IMR-90 (cell line): ENCODE measurements around the gene CNNM2. TPM values are rescaled to one million over a fixed set of nuclear protein-coding genes. Genes with fewer than 3 reads are reported as not detected.

ENCODE experiments used
- ATAC-seq: fragments of 200-7000 bp; cut with Tn5 transposase; 2 replicates; pipeline ENCODE4 v1.9.1; 2020; ENCODE audit warnings: low read depth, mild to moderate bottlenecking, moderate library complexity
- BruUV-seq: library from RNA; stranded (reverse); fragments of 400-500 nt; replicated peaks from 2 replicates; lab custom pipeline; 2021; lab: Mats Ljungman, UMichigan
- CTCF ChIA-PET: fragments of 300-600 bp; formaldehyde crosslinking; extraction: SDS; loops from one replicate; lab custom pipeline; 2021; ENCODE audit warnings: antibody characterized with exemption; lab: Yijun Ruan, JAX
- POLR2A ChIA-PET: fragments of 300-600 bp; sonication (Branson Sonifier 250); formaldehyde crosslinking; loops from one replicate; lab custom pipeline; 2022; ENCODE audit warnings: antibody characterized with exemption; ENCODE audit not compliant: unreplicated experiment; lab: Charles Lee
- DNase-seq: peaks from one replicate; pipeline ENCODE4 v3.0.0; 2013
- H2AFZ ChIP-seq: replicated peaks from 2 replicates; pipeline ENCODE3; 2013; ENCODE audit warnings: low read length, mild to moderate bottlenecking; ENCODE audit not compliant: poor library complexity
- H2AK5ac ChIP-seq: 2 replicates; pipeline ENCODE4 v1.6.1; 2013; ENCODE audit warnings: low read depth, low read length, inconsistent platforms
- H2AK9ac ChIP-seq: replicated peaks from 2 replicates; pipeline ENCODE3; 2013; ENCODE audit warnings: mild to moderate bottlenecking, low read depth, low read length, moderate library complexity; ENCODE audit not compliant: poor library complexity
- H2BK120ac ChIP-seq: 2 replicates; pipeline ENCODE4 v1.6.1; 2013; ENCODE audit warnings: low read depth, low read length, inconsistent platforms
- H2BK15ac ChIP-seq: 3 replicates; pipeline ENCODE4 v1.6.1; 2013; ENCODE audit warnings: low read depth, low read length, inconsistent platforms
- H2BK20ac ChIP-seq: 2 replicates; pipeline ENCODE4 v1.6.1; 2013; ENCODE audit warnings: low read depth, mild to moderate bottlenecking, inconsistent platforms, low read length, moderate library complexity
- H2BK5ac ChIP-seq: 2 replicates; pipeline ENCODE4 v1.6.1; 2013; ENCODE audit warnings: mild to moderate bottlenecking, low read depth, low read length, inconsistent platforms; ENCODE audit not compliant: poor library complexity, severe bottlenecking
- H3K14ac ChIP-seq: replicated peaks from 2 replicates; pipeline ENCODE4 v1.6.1; 2013; ENCODE audit warnings: low read depth, low read length, inconsistent platforms
- H3K18ac ChIP-seq: 2 replicates; pipeline ENCODE4 v1.6.1; 2013; ENCODE audit warnings: low read depth, low read length, control low read depth
- H3K23ac ChIP-seq: 2 replicates; pipeline ENCODE4 v1.6.1; 2013; ENCODE audit warnings: low read depth, low read length, inconsistent platforms
- H3K27ac ChIP-seq: 2 replicates; pipeline ENCODE4 v1.5.1; 2013; ENCODE audit warnings: mild to moderate bottlenecking, control low read depth, low read length; ENCODE audit not compliant: insufficient read depth
- H3K27me3 ChIP-seq: 2 replicates; pipeline ENCODE4 v1.6.1; 2013; ENCODE audit warnings: low read length; ENCODE audit not compliant: control insufficient read depth, insufficient read depth
- H3K36me3 ChIP-seq: 2 replicates; pipeline ENCODE4 v1.6.1; 2013; ENCODE audit warnings: low read length, mixed read lengths; ENCODE audit not compliant: control insufficient read depth, insufficient read depth
- H3K4ac ChIP-seq: 2 replicates; pipeline ENCODE4 v1.6.1; 2013; ENCODE audit warnings: low read depth, low read length, inconsistent platforms
- H3K4me1 ChIP-seq: 2 replicates; pipeline ENCODE4 v1.6.1; 2013; ENCODE audit warnings: low read length, mixed read lengths; ENCODE audit not compliant: control insufficient read depth, insufficient read depth
- H3K4me2 ChIP-seq: 2 replicates; pipeline ENCODE4 v1.6.1; 2013; ENCODE audit warnings: low read depth, mild to moderate bottlenecking, control low read depth, low read length, moderate library complexity
- H3K4me3 ChIP-seq: 2 replicates; pipeline ENCODE4 v1.5.1; 2013; ENCODE audit warnings: low read depth, mild to moderate bottlenecking, control low read depth, low read length, moderate library complexity; ENCODE audit not compliant: insufficient read depth
- H3K56ac ChIP-seq: 2 replicates; pipeline ENCODE4 v1.6.1; 2013; ENCODE audit warnings: low read length, inconsistent platforms; ENCODE audit not compliant: insufficient read depth; ENCODE audit errors: extremely low read depth
- H3K79me1 ChIP-seq, 2 experiments: 2 replicates each; pipeline ENCODE4 v1.6.1; 2013; ENCODE audit warnings: low read length in 2 of 2, inconsistent platforms in 1 of 2, low read depth in 1 of 2
- H3K9ac ChIP-seq: 2 replicates; pipeline ENCODE4 v1.6.1; 2013; ENCODE audit warnings: low read depth, low read length, control low read depth
- H3K9me1 ChIP-seq: 2 replicates; pipeline ENCODE4 v1.6.1; 2013; ENCODE audit warnings: low read length, inconsistent platforms; ENCODE audit not compliant: insufficient read depth
- H3K9me3 ChIP-seq: 2 replicates; pipeline ENCODE4 v1.6.1; 2013; ENCODE audit warnings: low read length; ENCODE audit not compliant: control insufficient read depth, insufficient read depth
- H4K20me1 ChIP-seq: 2 replicates; pipeline ENCODE4 v1.6.1; 2013; ENCODE audit warnings: low read length, inconsistent platforms; ENCODE audit not compliant: insufficient read depth
- H4K5ac ChIP-seq: 2 replicates; pipeline ENCODE4 v1.6.1; 2013; ENCODE audit warnings: mild to moderate bottlenecking, low read depth, low read length, control low read depth
- H4K8ac ChIP-seq, 2 experiments: 2 replicates each; pipeline ENCODE4 v1.6.1; 2013; ENCODE audit warnings: low read depth in 2 of 2, low read length in 2 of 2, control low read depth in 1 of 2, inconsistent platforms in 1 of 2
- H4K91ac ChIP-seq: 2 replicates; pipeline ENCODE4 v1.6.1; 2013; ENCODE audit warnings: low read depth, low read length, inconsistent platforms; ENCODE audit not compliant: insufficient read depth
- FOS ChIP-seq: fragments of 150-350 bp; IDR thresholded peaks from 2 replicates; pipeline ENCODE4 v1.6.1; 2016; ENCODE audit warnings: low read depth, low read length
- WGBS, 2 experiments: methylation state at CpG; one replicate each; pipeline versions ENCODE4 v1.1.5 to v1.1.7; 2013; ENCODE audit warnings: missing lambda C conversion rate in 2 of 2; ENCODE audit not compliant: insufficient read length in 1 of 2; ENCODE audit errors: extremely low coverage in 2 of 2; 5-methylcytosine and 5-hydroxymethylcytosine counted together
- dilution Hi-C: fragments of 300-500 bp; cut with HindIII; formaldehyde crosslinking; loops from one replicate; pipeline ENCODE4 v1.14.3; 2018; ENCODE audit warnings: low sequenced_read_pairs; ENCODE audit not compliant: unreplicated experiment
- in situ Hi-C: fragments of 300-500 bp; cut with MboI; formaldehyde crosslinking; loops from 3 replicates; pipeline ENCODE4 v1.14.3; 2019; ENCODE audit warnings: low sequenced_read_pairs, inconsistent platforms, mixed read lengths
- intact Hi-C: fragments of 100-400 bp; cut with micrococcal nuclease; formaldehyde crosslinking; loops from 2 replicates; pipeline ENCODE4 v1.10.0; 2022
- polyA plus RNA-seq, 3 experiments: library from polyadenylated mRNA; depleted of rRNA; stranded (reverse); fragments of >200 nt; gene quantifications; 2 replicates each; pipeline ENCODE4 v1.2.3, GENCODE V29; 2012; ENCODE audit warnings: low replicate concordance in 1 of 3
- total RNA-seq: library from RNA; depleted of rRNA; stranded (reverse); fragments of >200 nt; gene quantifications from 2 replicates; pipeline ENCODE4 v1.2.3, GENCODE V29; 2012

CNNM2 gene
- total and polyA plus RNA-seq, 2 of the 4 experiments (the other 2 are of a cell fraction), result 4.7 to 5.6 TPM

- Histone ChIP-seq H2AK9ac (no peak overlapping the region), H3K27ac (no peak overlapping the region), H2AK5ac (no peak overlapping the region), H3K4me2 (no peak overlapping the region), H2AFZ (no peak overlapping the region), H3K4ac (no peak overlapping the region), H3K79me1 (peaks cover 0 to 25% of the 10 kb centered on the region in 2 experiments; a peak in 3 of 4 replicates), H3K27me3 (no peaks in the 10 kb centered on the region), H2BK20ac (no peak overlapping the region), H3K56ac (no peak overlapping the region), H2BK15ac (no peak overlapping the region), H3K9ac (no peak overlapping the region), H2BK5ac (no peak overlapping the region), H4K8ac (no peak overlapping the region), H4K20me1 (0 out of 2 replicates have a peak, but pooled peaks cover 2% of the 10 kb centered on the region), H3K4me3 (no peak overlapping the region), H3K9me1 (peaks cover 14% of the 10 kb centered on the region), H3K36me3 (peaks cover 60% of the 10 kb centered on the region), H3K14ac (no peak overlapping the region), H3K4me1 (no peaks in the 10 kb centered on the region), H4K5ac (no peak overlapping the region), H3K18ac (no peak overlapping the region), H2BK120ac (no peak overlapping the region), H3K23ac (no peak overlapping the region), H4K91ac (no peak overlapping the region), H3K9me3 (no peaks in the 10 kb centered on the region)
- ChIA-PET CTCF (interaction anchor here (0.7 kb wide), 1 partner anchor 166 kb away, joined by 3 read pairs; no protein-coding TSS in a partner anchor), POLR2A (no interaction called here)
- WGBS, 2 experiments, result 100% methylated on average over 1 of the region's 7 CpGs; no CpG with 5 or more reads in 1 of the 2 experiments
- in situ Hi-C loops (no loop called here), intact Hi-C loops (no loop called here), dilution Hi-C loops (no loop called here)
- no peak for TF ChIP-seq FOS
- DNase-seq (no peak), ATAC-seq (no peak)
- no TSS peak for BruUV-seq
Measured at GRCh38 chr10:103079100-103079499, 161.0 kb downstream of the CNNM2 start.
